ENCODE data around the gene CEP131.

The CEP131 gene

GRCh38 chr17:81182596-81182995 is 40.2 kb downstream of the CEP131 start:
- DNase-seq: no peak

- no peak for DNase-seq
Measured at GRCh38 chr17:81181811-81182185, 41.0 kb downstream of the CEP131 start.

- no peak for DNase-seq
Measured at GRCh38 chr17:81180836-81181810, 41.6 kb downstream of the CEP131 start.

- DNase-seq: no peak
Measured at GRCh38 chr17:81179861-81180260, 42.9 kb downstream of the CEP131 start.

GRCh38 chr17:81179220-81179619 is 43.5 kb downstream of the CEP131 start:
- no peak for DNase-seq

- no peak for DNase-seq
Measured at GRCh38 chr17:81178136-81179091, 44.4 kb downstream of the CEP131 start.

- DNase-seq: no peak
Measured at GRCh38 chr17:81176666-81177065, 46.1 kb downstream of the CEP131 start.

GRCh38 chr17:81173762-81174155 is 49.0 kb downstream of the CEP131 start:
- no peak for DNase-seq

GRCh38 chr17:81173052-81173761 is 49.6 kb downstream of the CEP131 start:
- no peak for DNase-seq

GRCh38 chr17:81171941-81172340 is 50.8 kb downstream of the CEP131 start:
- no peak for DNase-seq

GRCh38 chr17:81170727-81171494 is 51.9 kb downstream of the CEP131 start:
- no peak for DNase-seq

GRCh38 chr17:81169870-81170309 is 52.9 kb downstream of the CEP131 start:
- DNase-seq: no peak

- no peak for DNase-seq
Measured at GRCh38 chr17:81167638-81168037, 55.1 kb downstream of the CEP131 start.

- DNase-seq: no peak
Measured at GRCh38 chr17:81167194-81167524, 55.6 kb downstream of the CEP131 start.

GRCh38 chr17:81166033-81166492 is 56.7 kb downstream of the CEP131 start, which contains the start of gene AATK:
Gene AATK, minus strand, starts transcription at chr17:81166221. Its CDS starts 229 bp downstream, at chr17:81165992.
- no peak for DNase-seq

GRCh38 chr17:81165246-81166032 is 57.3 kb downstream of the CEP131 start, which contains the start of gene PVALEF:
Gene PVALEF, plus strand, starts transcription at chr17:81165507. Its CDS starts 15,720 bp downstream, at chr17:81181227.
- DNase-seq: no peak

GRCh38 chr17:81164371-81165245 is 58.2 kb downstream of the CEP131 start:
- DNase-seq: no peak

GRCh38 chr17:81163703-81164370 is 58.9 kb downstream of the CEP131 start:
- no peak for DNase-seq

- no peak for DNase-seq
Measured at GRCh38 chr17:81163051-81163695, 59.6 kb downstream of the CEP131 start.

Data from NCI-H1417 treated with DMSO at 0.1 percent for 48 hours (cell line).